AG10803 (cell line): Measurements from ENCODE around the gene GP1BB.

Source experiments
- DNase-seq: peaks from one replicate; pipeline ENCODE4 v3.0.0; 2010; ENCODE audit warnings: low read depth
- H3K4me3 ChIP-seq: 2 replicates; pipeline ENCODE4 v1.5.1; 2011; ENCODE audit warnings: mild to moderate bottlenecking, low read length, control low read depth
- CTCF ChIP-seq: conservative IDR thresholded peaks from 2 replicates; pipeline ENCODE4 v1.5.1; 2011; ENCODE audit warnings: mild to moderate bottlenecking, low read length, control low read depth, inconsistent platforms

The GP1BB gene

GRCh38 chr22:19705181-19705934 is 18.0 kb upstream of the GP1BB start:
- H3K4me3 ChIP-seq = no peak overlapping the region
- no peak for DNase-seq
- no peak for TF ChIP-seq CTCF

- DNase-seq = no peak
- H3K4me3 ChIP-seq = no peak overlapping the region
- no peak for TF ChIP-seq CTCF
Observed at GRCh38 chr22:19706661-19707151, 16.6 kb upstream of the GP1BB start.

DNA sequence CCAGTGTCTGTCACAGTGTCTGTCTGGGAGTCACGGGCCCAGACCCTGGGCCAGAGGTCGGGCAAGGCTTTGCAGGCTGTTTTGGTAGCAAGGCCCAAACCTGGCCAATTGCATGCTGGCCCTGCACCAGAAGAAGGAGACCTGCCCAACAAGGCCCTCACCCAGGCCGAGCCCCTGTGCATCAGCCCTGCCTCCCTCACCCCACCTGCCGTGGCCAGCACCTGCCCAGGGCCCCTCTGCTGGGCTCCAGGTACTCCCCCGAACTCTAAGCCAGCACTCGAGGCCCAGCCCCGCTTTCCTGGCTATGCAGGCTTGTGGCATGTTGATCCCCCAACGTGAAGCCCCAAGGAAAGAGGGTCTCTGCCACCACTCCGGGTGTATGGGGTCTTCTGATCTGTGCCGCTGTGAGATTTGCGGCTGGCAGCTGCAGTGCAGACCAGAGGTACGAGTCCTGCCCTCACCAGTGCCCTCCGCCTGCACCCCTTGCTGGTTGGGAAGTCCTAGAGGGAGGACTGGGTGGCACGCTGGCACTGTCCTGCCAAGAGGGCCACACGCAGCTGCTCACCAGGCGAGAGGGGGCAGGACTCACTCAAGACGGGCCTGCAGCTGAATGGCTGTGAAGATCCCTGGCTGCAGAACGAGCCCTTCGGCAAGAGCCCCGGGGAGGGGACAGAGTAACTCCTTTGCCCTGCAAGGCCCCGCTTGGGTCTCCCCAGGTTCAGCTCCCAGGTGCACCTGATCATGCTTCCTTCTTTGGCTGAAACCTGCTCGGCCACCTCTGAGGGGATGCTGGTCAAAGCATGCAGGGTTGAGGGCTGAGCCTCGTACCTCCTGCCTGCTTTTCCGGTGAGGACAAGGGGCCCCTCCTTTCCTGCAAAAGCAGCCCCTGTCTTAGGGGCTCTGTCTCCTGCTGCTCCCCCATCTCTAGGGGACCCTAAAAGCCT is 15.7 kb upstream of the GP1BB start:
- DNase-seq = no peak
- TF ChIP-seq CTCF = no peak
- no peak overlapping the region for H3K4me3 ChIP-seq

- DNase-seq = no peak
- no peak for TF ChIP-seq CTCF
- no peak overlapping the region for H3K4me3 ChIP-seq
Observed at GRCh38 chr22:19708321-19709011, 14.9 kb upstream of the GP1BB start.

DNA sequence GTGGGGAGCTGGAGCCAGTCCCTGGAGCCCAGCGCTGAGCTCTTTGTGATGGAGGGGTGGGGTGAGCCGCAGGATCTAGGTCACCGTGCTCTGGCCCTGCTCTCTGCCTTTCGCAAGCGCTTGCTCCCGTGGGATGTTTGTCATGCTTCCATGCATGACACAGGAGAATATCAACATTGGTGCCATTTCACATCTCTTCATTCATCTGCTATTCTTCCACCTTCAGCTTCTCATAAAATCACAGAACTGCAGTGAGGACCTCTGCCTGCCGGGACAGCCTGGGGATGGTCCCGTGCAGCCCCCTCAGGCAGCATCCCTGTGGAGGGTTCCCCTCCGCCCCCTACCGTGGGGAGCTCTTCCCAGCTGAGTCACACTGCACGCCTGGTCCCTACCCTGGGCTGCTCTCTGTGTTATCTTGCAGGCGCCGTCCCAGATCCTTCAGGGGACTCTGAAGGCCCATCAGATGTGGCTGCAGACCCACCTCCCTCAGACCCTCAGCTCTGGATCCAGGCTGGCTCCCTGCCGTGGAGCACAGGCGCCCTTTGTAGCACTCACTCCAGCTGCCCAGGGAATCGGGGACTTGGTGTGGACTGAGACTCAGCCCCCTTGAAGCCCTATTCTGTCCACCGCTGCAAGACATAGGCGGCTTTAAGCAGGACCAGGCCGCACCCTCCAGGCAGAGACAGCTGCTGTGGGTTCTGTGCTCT is 14.1 kb upstream of the GP1BB start:
- DNase-seq = peak; percentile 24
- no peak for TF ChIP-seq CTCF
- no peak overlapping the region for H3K4me3 ChIP-seq

- DNase-seq = no peak
- H3K4me3 ChIP-seq = no peak overlapping the region
- TF ChIP-seq CTCF = no peak
Observed at GRCh38 chr22:19710020-19710768, 13.1 kb upstream of the GP1BB start.
